ENCODE measurements around the gene FXN. TPM values are rescaled to one million over a fixed set of nuclear protein-coding genes. Genes with fewer than 3 reads are reported as not detected.
"Not testable (repeated sequence)": the region's sequence is repeated elsewhere in the genome, so short reads cannot be mapped to it uniquely, and the experiment has no call there.

FXN gene
- total RNA-seq, 2 donors from 2014 or later, result 0.68 to 4.0 TPM

DNA sequence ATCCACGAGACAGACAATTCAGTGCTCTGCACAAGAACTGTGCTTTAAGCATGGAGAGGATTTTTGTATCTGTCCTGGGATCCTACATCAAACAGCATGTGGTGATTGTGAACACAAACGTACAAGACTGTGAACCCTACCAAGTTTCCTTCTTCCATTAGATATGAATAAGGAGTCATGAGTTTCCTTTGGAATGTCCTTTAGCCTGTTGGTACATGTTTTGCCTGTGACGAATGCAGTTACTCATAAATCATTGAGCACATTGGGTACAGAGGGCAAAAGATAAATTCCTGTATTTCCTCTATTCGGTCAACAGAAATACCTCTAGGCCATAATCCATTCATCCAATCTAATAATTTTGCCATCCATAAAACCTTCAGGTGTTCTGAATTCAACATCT lies 61.5 kb downstream of the FXN start:
- DNase-seq (ENCODE audit: low spot score), result no peak
- H3K9me3 ChIP-seq, result no peaks in the 10 kb centered on the region
- ATAC-seq (ENCODE audit: insufficient number of reproducible peaks, low FRiP score, low read depth), result peak; percentile 85
- no peak overlapping the region for H3K4me3 ChIP-seq
- peak overlapping the region; percentile 63 to 94 for H3K27ac ChIP-seq
- H3K27me3 ChIP-seq (replicated peaks; ENCODE audit: insufficient read depth), result no peaks in the 10 kb centered on the region
- H3K36me3 ChIP-seq, result no peaks in the 10 kb centered on the region
- peaks cover 22 to 39% of the 10 kb centered on the region in 2 donors for H3K4me1 ChIP-seq (ENCODE audit: control insufficient read depth in 1 of 2, low read depth in 2 of 2)
- TF ChIP-seq, protein P1, sequence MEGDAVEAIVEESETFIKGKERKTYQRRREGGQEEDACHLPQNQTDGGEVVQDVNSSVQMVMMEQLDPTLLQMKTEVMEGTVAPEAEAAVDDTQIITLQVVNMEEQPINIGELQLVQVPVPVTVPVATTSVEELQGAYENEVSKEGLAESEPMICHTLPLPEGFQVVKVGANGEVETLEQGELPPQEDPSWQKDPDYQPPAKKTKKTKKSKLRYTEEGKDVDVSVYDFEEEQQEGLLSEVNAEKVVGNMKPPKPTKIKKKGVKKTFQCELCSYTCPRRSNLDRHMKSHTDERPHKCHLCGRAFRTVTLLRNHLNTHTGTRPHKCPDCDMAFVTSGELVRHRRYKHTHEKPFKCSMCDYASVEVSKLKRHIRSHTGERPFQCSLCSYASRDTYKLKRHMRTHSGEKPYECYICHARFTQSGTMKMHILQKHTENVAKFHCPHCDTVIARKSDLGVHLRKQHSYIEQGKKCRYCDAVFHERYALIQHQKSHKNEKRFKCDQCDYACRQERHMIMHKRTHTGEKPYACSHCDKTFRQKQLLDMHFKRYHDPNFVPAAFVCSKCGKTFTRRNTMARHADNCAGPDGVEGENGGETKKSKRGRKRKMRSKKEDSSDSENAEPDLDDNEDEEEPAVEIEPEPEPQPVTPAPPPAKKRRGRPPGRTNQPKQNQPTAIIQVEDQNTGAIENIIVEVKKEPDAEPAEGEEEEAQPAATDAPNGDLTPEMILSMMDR (IDR thresholded peaks at IDR 0.05), result no peak

DNA sequence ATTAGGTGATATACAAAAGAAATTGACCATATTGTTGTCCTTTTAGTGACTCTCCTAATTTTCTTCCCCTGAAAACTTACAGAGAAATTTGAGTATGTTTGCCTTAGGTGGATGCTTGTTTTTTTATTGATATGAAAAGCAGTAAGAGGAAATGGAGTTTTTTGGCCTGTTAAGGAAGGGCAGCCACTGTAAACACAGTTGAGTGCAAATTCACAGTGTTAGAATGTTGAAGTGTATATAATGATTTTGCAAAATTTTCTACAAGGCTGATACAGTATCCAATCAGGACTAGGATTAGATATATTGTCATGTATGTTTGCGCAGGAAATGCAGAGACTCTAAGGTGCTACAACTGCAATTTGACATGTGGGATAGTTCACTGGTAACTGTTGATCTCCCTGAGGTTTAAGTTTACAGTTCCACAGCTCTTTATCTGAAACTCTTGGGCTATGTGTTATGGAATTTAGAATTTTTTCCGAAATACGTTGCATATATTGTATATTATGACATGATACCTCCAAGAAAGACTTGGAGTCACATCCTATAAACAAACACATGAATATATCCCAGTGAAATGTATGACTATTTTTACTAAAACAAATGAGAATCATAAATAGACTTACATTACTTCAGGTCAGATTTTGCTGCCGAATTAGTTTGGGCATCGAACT lies 62.5 kb downstream of the FXN start:
- no peak overlapping the region for H3K4me3 ChIP-seq
- H3K27me3 ChIP-seq (replicated peaks; ENCODE audit: insufficient read depth), result no peaks in the 10 kb centered on the region
- TF ChIP-seq, protein P1 (IDR thresholded peaks at IDR 0.05), result no peak
- H3K27ac ChIP-seq, result peak overlapping the region; percentile 63 to 94
- H3K9me3 ChIP-seq, result no peaks in the 10 kb centered on the region
- H3K36me3 ChIP-seq, result no peaks in the 10 kb centered on the region
- DNase-seq (ENCODE audit: low spot score) (no peak), ATAC-seq (ENCODE audit: insufficient number of reproducible peaks, low FRiP score, low read depth) (peak; percentile 39)
- peaks cover 22 to 39% of the 10 kb centered on the region in 2 donors for H3K4me1 ChIP-seq (ENCODE audit: control insufficient read depth in 1 of 2, low read depth in 2 of 2)

DNA sequence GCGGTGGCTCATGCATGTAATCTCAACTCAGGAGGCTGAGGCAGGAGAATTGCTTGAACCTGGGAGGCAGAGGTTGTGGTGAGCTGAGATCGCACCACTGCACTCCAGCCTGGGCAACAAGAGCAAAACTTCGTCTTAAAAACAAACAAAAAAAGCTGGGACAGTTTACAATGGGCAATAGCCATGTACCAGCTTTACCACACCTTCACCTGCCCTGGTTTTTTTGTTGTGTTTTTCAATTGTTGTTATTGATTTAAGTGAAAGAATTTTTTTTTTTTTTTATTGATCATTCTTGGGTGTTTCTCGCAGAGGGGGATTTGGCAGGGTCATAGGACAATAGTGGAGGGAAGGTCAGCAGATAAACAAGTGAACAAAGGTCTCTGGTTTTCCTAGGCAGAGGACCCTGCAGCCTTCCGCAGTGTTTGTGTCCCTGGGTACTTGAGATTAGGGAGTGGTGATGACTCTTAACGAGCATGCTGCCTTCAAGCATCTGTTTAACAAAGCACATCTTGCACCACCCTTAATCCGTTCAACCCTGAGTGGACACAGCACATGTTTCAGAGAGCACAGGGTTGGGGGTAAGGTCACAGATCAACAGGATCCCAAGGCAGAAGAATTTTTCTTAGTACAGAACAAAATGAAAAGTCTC lies 67.9 kb downstream of the FXN start:
- not testable (repeated sequence) for H3K27ac ChIP-seq

DNA sequence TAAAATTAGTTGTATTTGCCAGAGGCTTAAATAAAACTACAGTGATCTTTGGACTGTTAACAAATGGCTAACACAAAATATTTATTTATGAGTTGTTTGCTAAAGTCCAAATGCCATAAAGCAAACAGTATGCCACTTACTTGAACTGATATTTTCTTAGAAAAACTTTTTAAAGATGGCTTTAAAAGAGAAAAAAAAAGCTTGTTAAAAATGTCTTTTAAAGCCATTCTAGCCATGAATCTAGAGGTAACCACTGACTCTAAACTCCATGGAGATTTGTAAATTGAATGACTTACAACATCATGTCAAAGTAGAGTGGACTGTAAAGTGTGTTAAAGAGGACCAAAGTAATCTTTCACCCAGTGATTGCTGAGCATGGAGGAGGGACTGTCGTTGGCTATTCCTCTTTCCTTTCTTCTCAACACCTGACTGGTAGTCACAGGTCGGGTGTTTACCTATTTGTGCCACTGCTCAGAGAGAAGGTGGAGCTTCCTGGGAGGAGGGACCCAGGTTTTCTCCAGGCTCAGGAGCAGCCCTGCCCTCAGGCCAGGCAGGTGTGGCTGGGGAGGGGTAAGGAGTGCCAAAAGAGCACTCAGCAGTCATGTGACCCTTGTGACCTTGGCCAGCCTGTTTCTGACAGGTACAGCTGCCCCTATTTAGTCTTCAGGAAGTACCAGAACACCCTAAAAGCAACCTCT lies 69.4 kb downstream of the FXN start:
- H3K36me3 ChIP-seq, result no peaks in the 10 kb centered on the region
- H3K4me1 ChIP-seq (ENCODE audit: control insufficient read depth in 1 of 2, low read depth in 2 of 2), result peaks cover 11 to 12% of the 10 kb centered on the region in 2 donors
- ATAC-seq (ENCODE audit: insufficient number of reproducible peaks, low FRiP score, low read depth) (no peak), DNase-seq (ENCODE audit: low spot score) (no peak)
- H3K27me3 ChIP-seq (replicated peaks; ENCODE audit: insufficient read depth), result no peaks in the 10 kb centered on the region
- TF ChIP-seq, protein P1 (IDR thresholded peaks at IDR 0.05), result no peak
- no peaks in the 10 kb centered on the region for H3K9me3 ChIP-seq
- no peak overlapping the region for H3K4me3 ChIP-seq
- no peak overlapping the region for H3K27ac ChIP-seq

More for the DNA sequence above, 67.9 kb downstream of the FXN start:
- H3K27me3 ChIP-seq (replicated peaks; ENCODE audit: insufficient read depth); DNase-seq (ENCODE audit: low spot score); ATAC-seq (ENCODE audit: insufficient number of reproducible peaks, low FRiP score, low read depth); H3K9me3 ChIP-seq; H3K4me3 ChIP-seq; H3K36me3 ChIP-seq: not testable (repeated sequence)
- peaks cover 13 to 23% of the 10 kb centered on the region in 2 donors for H3K4me1 ChIP-seq (ENCODE audit: control insufficient read depth in 1 of 2, low read depth in 2 of 2)

DNA sequence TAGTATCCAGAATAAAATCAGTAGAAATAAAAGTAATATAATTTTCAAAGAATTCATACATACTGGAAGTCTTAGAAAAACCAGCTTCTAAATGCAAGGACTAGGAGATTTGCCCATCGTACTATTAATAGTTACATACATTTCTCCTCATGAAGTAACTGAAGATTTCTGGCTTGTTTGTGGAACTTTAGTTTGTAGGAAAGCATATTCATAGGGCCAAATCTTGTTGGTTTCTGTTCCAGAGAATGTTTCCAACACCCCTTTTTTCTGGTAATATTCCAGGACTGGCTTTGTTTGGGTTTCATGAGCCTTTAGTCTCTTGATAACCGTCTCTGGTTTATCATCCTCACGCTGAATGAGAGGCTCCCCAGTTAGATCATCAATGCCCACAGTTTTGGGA lies 72.2 kb downstream of the FXN start:
- Histone ChIP-seq H3K4me3 (no peak overlapping the region), H3K36me3 (no peaks in the 10 kb centered on the region), H3K9me3 (no peaks in the 10 kb centered on the region), H3K4me1 (ENCODE audit: control insufficient read depth in 1 of 2, low read depth in 2 of 2) (peaks cover 11 to 12% of the 10 kb centered on the region in 2 donors), H3K27ac (no peak overlapping the region), H3K27me3 (replicated peaks; ENCODE audit: insufficient read depth) (no peaks in the 10 kb centered on the region)
- TF ChIP-seq, protein P1 (IDR thresholded peaks at IDR 0.05), result no peak
- ATAC-seq (ENCODE audit: insufficient number of reproducible peaks, low FRiP score, low read depth), result no peak
- DNase-seq (ENCODE audit: low spot score), result no peak

DNA sequence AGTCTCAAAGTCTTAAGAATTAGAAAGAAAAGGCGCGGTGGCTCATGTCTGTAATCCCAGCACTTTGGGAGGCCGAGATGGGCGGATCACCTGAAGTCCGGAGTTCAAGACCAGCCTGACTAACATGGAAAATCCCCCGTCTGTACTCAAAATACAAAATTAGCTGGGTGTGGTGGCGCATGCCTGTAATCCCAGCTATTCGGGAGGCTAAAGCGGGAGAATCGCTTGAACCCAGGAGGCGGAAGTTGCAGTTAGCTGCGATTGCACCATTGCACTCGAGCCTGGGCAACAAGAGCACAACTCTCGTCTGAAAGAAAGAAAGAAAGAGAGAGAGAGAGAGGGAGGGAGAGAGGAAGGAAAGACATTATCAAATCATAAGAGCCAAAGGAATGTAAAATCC lies 73.2 kb downstream of the FXN start:
- not testable (repeated sequence) for H3K36me3 ChIP-seq; DNase-seq (ENCODE audit: low spot score); H3K9me3 ChIP-seq; H3K4me3 ChIP-seq; H3K27ac ChIP-seq; ATAC-seq (ENCODE audit: insufficient number of reproducible peaks, low FRiP score, low read depth); H3K27me3 ChIP-seq (replicated peaks; ENCODE audit: insufficient read depth)
- H3K4me1 ChIP-seq (ENCODE audit: control insufficient read depth in 1 of 2, low read depth in 2 of 2), result peaks cover 11 to 12% of the 10 kb centered on the region in 2 donors

All from thoracic aorta (tissue), 2 donors.